Stimulated activated CD4-positive, alpha-beta T cell treated with anti-CD3 and anti-CD28 coated beads, Interleukin-12 subunit alpha, Interleukin-12 subunit beta, amount 100 ng/mL, for 4 hours (primary cell): ENCODE results near the gene SRGAP3.
"Not testable (repeated sequence)": the region's sequence is repeated elsewhere in the genome, so short reads cannot be mapped to it uniquely, and the experiment has no call there.

Source experiments
- DNase-seq: peaks from one replicate; pipeline ENCODE4 v3.0.0-alpha.2; 2020

The SRGAP3 gene

DNA sequence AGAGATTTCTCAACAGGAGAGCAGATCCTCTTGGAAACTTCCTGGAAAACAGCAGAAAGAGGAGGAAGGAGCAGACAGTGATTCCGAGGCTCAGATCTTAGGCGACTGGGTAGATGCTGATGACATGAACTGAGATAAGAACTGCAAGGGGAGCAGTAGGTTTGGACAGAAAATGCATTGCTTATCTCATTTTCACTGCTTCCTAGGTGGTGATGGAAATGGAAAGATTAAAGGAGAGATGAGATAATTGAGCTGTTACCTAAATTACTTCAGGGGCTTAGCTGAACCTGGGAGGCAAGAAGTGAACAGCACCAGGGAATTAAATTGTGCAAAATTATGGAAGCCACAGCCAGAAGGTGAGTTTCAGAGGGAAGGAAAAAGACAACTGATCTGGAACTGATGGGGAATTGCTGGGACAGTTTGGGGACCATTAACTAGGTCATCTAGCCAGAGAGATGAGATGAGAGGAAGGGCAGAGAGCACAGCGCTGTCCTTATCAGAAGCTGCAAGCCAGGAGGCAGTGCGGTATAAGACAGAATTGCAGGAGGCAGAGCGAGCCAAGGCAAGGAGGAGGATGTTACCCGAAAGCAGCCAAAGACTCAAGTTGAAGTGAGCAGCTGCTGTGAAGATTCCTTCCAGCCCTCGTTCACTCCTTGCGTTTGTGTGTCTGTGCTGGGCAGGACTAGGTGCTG lies 140.4 kb downstream of the SRGAP3 start:
- DNase-seq: no peak

DNA sequence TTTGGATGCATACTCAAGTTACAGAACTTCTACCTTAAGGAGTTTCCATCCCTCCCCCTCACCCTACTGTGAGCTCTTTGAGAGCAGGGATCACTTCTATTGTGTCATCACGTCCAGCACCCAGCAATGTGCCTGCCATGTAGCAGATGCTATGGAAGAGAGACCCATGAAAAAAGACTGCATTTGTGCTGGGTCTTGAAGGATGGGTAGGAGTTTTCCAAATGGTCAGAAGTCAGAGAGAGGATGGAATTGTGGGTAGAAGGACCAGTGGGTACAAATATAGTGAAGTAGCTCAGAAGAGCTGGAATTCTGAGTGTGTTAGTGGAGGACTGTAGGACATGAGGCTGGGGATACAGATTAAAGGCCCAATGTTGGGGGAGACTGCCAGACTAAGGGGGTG lies 141.7 kb downstream of the SRGAP3 start:
- DNase-seq: no peak

DNA sequence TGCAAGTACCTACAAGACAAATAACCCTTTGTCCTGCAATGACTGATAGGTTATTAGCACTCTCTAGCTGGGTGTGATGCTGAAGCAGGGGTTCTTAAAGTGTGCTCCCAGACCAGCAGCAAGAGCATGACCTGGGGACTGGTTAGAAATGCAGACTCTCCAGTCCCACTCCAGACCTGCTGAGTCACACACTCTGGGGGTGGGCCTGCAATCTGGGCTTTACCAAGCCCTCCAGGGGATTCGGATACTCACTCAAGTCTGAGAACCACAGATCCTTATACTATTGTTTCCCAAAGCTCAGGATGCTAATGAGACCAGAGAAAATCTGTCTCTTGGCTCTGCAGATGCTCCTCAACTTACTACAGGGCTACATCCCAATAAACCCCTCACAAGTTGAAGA lies 144.0 kb downstream of the SRGAP3 start:
- DNase-seq: no peak

DNA sequence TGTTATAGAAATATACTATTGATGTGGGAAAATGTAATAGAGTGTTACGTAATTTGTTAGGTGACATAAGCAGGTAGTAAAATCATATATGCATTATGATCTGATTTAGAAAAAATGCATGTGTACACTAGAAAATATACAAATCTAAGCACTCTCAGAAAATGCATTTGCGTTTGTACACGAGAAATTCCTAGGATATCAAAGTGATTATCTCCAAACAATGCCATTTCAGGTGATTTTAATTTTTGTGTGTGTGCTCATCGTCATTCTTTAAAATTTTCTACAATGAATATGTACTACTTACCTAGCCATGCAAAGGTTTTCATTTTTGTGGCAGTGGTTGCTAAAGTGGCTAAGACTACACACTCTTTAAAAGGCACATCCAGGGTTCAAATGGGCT lies 145.3 kb downstream of the SRGAP3 start:
- no peak for DNase-seq

DNA sequence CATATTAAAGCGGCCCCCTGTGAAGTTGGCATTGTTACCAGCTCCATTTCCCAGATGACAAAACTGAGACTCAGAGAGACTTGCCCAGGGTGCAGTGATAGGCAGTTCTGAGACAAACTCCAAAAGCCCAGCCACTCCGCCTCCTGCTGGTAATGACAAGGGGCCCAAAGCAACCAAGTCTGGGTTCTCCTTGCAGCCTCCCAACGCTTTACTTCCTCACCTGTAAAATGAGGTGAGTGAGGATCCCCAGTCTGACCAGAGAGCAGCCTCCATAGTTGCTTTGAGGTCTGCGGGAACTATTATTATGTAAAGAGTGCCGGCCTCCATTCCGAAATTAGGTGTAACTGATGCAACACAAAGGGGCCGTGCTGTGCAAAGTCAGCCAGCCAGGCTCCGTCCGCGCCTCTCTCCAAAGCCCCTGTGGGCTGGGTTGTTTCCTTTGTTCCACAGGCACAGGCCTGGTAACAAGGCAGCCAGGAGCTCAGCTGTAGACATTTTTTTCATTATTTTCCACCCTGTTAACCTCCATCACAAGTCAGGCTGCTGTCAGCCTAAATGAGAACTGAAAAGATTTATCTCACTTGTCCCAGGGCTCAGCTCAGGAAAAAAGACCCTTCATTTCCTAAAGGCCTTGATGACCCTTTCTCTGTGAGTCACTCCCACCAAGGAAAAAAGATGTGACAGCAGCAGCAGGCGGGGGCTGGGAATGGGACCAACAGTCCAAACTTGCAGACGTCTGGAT lies 147.0 kb downstream of the SRGAP3 start:
- no peak for DNase-seq

DNA sequence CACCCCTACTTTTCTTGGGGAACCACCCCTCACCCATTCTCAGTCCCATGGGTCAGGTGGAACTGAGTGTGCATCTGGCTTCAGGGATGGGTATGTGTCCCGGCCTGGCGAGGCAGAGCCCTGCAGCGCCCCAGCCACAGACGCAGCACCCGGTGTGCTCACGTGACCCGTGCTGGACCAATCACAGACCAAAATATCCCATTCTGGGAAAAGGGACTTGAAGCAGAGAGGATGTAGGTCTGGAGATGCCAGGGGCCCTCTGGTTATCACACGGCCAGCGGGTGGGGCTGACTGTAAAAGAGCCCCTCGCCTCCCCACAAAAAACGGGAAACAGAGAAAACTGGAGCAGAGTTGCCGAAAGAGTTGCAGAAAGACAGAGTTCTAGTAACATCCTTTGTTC lies 148.2 kb downstream of the SRGAP3 start:
- no peak for DNase-seq

DNA sequence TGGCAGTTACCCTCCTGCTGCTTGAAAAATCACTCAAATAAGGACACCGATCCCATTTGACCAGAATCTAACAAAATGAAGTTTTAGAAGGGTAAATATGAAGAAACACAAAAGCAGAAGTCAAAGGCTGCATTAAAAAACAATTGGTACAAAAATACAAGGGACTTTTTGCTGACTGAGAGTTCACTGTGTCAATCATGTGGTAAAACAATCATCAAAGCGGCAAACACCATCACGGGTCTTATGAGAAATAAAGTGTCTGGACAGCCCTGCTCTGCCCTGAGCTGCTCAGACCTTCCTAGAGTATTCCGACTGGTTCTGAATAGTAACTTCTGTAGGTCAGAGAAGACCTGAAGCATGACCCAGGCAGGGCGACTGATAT lies 148.9 kb downstream of the SRGAP3 start:
- DNase-seq: no peak

DNA sequence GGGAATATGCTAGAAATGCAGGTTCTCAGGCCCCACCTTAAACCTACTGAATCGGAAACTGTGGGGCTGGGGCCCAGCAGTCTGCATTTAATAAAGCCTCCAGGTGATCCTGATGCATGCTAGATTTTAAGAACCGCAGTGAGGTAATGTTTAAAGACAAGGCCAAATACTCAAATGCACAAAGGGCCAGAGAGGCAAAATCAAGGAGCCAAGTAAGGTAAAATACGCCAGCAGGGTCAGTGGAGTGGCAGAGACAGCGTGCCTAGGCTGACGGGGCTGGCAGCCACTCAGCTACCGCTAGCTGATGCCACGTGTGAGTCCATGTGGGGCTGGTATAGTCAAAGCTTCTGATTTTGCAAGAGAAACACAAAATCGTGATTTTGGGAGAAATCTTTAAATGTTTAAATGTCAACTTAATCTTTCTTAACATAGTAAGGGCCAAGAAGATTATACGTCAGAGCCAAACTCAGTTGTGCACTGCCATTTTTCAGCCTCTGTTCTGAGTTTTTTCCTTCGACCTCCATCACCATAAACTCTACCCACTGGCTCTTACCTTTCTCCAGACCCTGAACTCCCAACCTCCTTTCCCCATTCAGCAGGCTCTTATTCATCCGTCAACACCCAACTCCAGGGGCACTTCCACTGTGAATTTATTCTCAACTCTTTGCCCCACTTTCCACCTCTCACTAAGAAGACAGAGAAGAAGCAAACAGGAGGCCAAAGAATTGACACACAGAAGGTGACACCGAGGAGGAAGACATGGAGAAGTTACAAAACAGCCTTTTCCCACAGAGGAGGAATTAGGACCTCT lies 149.5 kb downstream of the SRGAP3 start:
- DNase-seq: no peak

DNA sequence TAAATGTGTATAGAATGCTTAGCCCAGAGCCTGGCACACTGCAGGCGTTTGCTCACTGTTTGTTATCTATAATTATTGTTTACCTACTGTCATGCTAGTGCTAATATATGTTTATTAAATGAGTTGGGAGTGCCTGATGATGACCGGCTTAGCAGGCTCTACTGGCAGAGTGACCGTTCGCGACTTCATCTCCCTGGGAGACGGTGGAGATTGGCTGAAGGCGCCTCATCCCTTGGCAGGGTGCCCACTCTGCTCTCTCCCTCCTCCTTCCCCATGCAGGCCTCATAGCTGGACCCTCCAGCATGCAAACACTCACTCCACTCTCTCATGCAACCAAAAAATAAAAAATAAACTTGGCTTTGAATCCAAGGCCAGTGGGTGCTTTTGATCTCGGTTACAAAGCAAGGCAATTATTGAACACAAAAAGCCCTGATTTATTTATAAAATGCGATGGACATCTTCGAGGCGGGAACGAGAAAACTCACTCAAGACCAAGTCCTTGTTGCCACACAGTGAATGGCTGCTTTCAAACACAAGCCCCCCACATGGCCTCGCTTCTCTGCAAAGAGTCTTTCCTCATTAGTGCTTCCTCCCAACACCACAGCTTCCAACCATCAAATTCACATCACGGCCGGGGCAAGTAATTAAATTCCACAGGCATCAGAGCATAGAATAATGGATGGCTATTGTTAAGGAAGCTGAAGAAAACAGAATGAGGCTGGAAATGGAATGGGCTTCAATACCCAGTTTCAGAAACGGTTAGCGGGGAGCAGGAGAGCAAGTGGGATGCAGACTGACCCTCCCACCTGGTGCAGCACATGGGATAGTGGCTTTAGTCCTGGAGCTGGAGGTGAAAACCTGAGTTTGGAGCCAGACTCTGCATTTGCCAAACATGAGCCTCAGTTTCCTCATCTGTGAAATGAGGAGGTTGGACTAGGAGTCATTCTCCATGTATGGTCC lies 150.4 kb downstream of the SRGAP3 start:
- no peak for DNase-seq

DNA sequence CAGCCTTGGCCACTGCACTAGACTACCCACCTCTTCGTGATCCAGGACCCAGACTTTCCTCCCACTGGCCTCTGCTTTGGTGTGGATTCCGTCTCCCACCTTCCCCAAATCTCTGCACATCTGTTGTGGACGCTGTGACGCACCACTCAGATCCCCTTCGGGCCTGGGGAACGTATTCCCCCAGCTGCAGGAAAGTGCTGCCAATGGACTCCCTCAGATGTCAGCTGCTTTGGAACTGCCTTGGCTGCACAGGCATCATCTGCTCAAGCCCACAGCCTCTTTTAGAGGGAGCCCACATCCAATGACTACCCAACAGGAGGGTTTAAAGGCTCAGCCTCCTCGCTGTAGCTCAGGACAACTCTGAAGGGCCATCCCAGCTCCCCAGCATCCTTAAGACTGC lies 152.0 kb downstream of the SRGAP3 start:
- DNase-seq: no peak

DNA sequence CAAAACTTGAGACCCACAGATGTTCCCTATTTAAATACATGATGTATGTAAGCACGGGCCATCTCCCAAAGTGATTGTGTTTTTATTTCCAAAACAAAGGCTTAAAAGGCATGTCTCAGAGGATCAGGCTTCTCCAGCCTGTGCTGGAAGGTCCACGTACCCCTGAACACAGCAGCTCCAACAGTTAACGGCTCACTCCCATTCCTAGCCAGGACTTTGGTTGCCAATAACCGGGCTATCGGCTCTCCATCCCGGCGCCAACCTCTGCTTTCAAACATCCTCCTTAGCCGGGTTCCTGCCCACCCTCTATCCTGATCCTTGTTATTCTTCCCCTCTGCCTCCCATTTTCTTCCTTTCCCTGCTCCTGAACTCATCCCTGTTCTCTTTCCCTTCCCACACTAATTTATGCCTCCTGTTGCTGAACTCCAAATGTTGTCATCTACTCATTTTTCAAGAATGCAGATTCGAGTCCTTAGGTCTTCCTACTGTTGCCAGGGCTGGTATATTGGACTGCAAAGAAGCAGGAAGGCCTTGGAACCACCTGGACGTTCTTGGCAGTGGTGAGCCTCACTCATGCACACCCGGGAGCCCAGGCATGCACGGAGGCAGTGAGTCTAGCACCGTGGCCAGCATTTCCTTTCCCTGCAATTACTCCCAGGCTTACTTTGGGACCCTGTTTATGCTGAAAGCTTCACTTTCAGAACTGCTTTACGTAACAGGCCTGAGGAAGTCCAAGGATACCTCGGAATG lies 157.8 kb downstream of the SRGAP3 start:
- DNase-seq: no peak

DNA sequence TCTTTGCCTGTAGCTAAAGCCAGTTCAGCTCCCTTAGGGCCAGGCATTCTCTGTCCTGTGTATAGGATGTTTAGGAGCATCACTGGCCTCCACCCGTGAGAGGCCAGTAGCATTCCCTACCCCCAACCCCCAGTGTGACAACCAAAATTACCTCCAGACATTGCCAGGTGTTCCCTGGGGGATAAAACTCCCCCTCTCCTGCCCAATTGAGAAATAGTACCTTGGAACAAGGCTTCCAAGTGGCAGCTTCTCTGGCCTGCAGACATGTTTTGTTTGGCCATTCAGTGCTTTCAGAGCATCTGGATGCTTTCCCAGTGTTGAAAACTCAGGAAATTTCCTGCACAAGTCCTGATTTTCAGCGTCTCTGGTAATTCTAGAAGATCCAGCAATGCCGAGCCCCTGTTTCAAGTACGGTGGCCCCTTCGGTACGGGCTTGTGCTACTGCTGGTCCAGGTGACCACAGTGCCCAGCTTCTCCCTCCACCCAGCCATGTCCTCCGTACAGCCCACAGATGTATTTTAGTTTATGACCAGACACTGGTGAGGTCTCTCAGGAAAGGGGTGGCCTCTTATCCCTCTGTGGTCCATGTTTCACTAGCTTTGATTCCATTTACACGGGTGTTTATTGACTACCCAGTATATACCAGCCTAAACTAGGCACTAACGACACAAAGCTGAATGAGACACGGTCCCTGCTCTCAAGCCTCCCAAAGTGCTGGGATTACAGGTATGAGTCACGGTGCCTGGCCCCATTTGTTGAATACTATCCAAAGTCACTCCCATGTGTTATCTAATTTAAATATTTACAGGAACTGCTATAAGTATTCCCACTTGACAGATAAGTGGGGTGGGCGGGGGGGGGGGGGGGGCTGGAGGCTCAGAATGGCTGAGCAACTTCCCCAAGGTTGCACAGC lies 160.7 kb downstream of the SRGAP3 start:
- DNase-seq: no peak

DNA sequence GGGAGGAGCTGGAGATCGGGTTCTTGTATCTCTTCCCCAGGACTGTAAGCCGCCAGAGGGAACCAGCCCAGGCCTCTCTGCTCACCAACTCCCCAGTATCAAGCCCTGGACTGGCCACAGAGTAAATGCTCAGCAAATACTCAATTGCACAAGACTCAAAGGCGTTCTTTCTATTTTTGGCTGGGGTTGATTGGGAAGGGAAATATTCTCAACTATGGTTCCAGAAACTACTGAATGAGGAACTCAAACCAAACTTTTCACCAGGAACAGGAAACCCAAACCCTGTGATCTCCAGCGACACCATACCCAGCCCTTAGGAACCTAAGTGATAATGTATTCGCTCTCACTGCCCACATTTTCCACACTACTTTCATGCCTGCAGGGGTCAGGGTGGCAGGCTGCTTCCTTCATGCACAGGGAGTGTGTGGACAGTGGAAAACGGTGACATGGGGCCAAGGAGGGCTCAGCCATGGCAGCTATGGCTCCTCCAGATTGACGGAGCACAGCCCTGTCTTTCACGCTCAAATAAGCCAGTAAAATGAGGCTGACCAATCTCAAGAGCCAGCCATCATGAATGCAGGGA lies 161.5 kb downstream of the SRGAP3 start:
- DNase-seq: no peak

DNA sequence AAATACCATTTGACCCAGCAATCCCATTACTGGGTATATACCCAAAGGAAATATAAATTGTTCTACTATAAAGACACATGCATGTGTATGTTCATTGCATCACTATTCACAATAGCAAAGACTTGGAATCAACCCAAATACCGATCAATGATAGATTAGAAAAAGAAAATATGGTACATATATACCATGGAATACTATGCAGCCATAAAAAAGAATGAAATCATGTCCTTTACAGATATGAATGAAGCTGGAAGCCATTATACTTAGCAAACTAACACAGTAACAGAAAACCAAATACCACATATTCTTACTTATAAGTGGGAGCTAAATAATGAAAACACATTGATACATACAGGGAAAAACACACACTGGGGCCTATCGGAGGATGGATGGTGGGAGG lies 164.0 kb downstream of the SRGAP3 start:
- not testable (repeated sequence) for DNase-seq

DNA sequence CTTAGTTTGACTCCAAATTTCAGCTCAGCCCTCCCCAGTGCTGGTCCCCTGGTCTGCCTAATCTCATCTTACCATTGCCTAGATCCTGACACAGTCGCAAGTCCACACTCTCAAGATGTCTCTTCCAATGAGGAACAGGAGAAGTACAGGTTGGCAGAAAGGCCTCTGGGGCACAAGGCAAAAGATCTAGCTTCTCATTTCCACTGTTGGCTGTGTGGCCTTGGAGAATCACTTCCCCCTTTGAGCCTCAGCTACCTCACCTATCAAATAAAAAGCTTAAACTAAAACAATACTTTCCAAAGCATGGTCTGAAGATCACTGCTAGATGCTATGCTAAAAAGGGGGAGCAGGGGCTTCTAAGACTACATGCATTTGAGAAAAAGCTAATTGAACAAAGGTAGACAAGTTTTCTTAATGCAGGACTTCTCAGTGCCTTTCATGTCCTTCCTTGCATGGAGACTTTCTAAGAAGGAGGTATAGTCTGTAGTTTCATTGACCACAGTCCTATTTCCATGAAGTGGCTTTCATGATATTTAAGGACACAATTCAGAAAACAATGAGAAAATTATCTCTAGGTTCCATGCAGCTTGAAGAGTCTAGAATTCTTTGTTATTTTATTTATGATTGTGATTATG lies 168.1 kb downstream of the SRGAP3 start:
- no peak for DNase-seq

DNA sequence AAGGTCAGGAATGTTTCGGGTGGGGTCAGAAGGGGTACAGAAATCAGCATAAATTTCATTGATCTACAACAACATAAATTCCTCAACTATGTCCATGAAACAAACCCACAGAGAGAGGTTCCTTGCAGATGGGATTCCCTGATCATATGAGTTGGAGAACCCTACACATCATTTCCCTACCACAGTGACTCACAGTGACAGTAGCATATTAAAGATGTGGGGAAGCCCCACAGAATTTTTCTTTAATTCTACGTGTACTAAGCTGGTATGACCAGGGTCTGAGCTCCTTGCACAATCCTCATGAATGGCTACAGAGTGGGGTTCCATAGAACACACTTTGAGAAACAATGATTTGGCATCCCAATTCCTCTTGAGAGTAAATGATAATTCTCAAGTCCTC lies 169.3 kb downstream of the SRGAP3 start:
- no peak for DNase-seq

DNA sequence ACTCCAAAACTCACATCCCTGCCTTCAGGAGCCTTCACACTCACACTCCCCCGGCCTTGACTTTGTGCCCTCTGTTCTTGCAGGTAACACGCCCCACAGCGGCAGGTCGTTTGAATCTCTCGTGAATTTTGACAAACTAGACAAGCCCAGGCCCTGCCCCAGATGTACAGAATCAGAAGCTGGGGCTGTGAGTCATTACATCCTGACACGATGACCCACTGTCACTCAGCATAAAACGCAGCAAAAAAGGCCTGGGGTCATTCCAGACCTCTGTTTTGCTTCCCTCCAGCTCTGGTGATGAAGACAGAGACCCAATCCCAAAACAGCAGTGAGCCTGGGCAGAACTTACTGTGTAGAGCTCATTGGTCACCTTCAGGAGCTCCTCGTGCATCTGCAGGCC lies 169.8 kb downstream of the SRGAP3 start:
- DNase-seq: no peak

DNA sequence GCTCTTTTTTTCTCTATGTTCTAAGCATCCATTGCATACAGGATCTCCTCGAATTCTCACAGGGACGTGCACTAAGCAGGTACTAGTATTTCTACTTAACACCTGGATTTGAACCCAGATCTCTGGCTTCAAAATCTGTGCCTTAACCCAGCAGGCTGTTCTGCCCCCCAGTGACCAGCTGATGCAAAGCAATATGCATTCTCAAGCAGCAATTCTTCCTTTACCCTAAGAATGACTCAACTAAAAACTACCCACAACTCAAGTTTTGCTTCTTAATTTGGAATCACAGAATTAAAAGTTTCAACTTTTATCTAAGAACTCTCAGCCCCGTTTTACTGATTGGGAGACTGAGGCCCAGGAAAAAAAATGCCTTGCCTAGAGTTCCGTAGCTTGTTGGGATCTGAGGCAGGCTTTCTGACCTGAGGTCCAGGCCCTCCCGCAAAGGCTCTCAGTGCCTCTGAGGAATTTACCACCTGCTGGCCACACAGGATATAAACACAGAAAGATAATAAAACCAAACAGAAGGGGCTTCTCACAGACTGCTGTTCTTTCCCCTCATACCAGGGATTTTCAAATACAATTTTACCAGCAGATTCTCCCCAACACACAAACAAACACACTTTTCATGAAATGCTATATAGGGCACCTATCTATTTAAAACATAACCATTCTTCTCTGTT lies 170.7 kb downstream of the SRGAP3 start:
- DNase-seq: no peak

DNA sequence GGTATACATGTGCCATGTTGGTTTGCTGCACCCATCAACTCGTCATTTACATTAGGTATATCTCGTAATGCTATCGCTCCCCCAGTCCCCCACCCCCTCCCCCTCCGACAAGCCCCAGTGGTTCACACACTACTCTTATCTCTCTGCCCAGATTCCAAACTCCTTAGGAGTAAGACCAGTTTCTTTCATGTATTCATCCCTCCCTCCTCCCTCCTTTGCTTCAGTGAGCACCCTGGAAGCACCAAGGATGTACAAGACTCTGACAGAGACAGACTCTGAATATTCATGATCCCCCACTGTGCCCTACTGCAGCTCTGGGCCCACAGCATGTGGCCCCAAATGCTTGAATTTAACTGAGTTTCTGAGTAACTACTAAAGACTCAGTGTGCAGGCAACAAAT lies 172.4 kb downstream of the SRGAP3 start:
- DNase-seq: no peak
